Measurements from ENCODE around the gene LPAR3.

LPAR3 gene

DNA sequence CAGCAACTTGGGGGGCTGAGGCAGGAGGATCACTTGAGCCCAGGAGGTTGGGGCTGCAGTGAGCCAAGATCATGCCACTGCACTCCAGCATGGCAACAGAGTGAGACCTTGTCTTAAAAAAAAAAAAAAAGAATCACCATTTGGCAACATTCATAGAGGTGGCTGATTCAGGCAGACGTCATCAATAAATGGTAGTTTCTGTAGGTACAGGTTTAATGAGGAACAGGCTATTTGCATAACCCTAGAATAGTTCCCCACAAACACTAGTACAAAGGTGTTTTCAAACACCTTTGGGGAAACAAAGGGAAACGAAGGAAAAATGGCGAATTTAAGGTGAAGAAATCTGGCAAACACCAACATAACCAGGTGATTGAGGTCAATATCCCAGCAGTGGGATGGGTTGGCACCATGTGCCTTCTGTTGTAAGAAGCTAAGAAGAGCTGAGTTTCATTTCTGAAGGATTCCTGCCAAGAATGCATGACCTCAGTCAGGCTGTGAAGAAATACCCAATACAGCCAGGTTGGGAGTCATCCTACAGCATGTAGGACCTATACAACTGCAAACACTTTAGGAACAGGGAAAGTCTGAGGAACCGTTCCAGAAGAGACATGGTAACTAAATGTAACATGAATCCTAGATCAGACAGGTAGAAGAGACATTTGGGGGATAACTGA, 5.6 kb downstream of the LPAR3 start:
- Mint-ChIP-seq H3K4me1 (peaks cover 38% of the 10 kb centered on the region), H3K27me3 (peaks cover 15% of the 10 kb centered on the region), H3K9me3 (no peaks in the 10 kb centered on the region), H3K4me3 (no peak overlapping the region), H3K36me3 (peaks cover 1% of the 10 kb centered on the region), H3K27ac (no peak overlapping the region)
- CTCF ChIA-PET = no interaction called here
- DNase-seq = no peak

DNA sequence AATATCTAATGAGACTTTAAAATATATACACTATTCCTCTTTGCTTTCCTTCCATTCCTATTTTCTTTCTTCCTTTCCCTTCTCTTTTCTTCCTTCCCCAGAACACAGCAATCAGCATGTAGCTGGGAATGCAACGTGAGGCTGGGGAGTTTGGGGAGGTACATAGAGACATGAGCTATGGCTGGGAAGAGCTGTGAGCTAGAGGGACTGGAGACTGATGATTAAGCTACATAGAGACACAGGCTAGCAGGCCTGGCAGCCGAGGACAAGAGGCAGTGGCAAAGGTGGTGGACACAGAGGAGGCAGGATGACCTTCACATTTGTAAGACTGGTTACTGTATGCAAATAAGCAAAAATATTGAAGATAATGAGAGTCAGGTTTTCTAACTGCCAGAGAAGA, 7.5 kb downstream of the LPAR3 start:
- Mint-ChIP-seq H3K27ac (no peak overlapping the region), H3K27me3 (peaks cover 12% of the 10 kb centered on the region), H3K9me3 (peaks cover 2% of the 10 kb centered on the region), H3K36me3 (no peaks in the 10 kb centered on the region), H3K4me1 (peaks cover 29% of the 10 kb centered on the region), H3K4me3 (no peak overlapping the region)
- no peak for DNase-seq
- CTCF ChIA-PET = no interaction called here

GRCh38 chr1:84884671-84885389, 8.2 kb downstream of the LPAR3 start:
- Mint-ChIP-seq H3K36me3 (no peaks in the 10 kb centered on the region), H3K4me1 (peaks cover 23% of the 10 kb centered on the region), H3K9me3 (peaks cover 2% of the 10 kb centered on the region), H3K27ac (no peak overlapping the region), H3K4me3 (no peak overlapping the region), H3K27me3 (peaks cover 13% of the 10 kb centered on the region)
- no peak for DNase-seq
- CTCF ChIA-PET = no interaction called here

DNA sequence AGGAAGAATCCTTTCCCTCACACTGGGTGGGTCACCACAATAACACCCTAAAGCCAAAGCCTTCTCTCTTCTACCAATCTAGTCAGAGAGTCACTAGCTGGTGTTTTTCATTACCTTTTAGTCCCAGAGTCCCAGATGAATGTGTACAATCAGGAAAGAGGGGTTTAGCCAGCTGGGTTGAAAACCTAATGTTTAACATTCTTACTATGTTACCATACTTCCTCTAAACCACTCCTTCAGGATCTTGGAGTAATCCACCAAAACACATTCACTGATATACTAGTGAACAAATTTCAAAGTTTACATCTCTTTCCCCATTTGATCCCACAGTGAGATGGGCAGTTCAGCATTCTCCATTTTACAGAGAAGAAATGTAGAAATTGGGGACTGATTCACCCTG, 9.7 kb downstream of the LPAR3 start:
- Mint-ChIP-seq H3K27ac (no peak overlapping the region), H3K9me3 (peaks cover 2% of the 10 kb centered on the region), H3K4me1 (peaks cover 7% of the 10 kb centered on the region), H3K4me3 (no peak overlapping the region), H3K27me3 (peaks cover 13% of the 10 kb centered on the region), H3K36me3 (no peaks in the 10 kb centered on the region)
- CTCF ChIA-PET = no interaction called here
- DNase-seq = no peak

- Mint-ChIP-seq H3K36me3 (no peaks in the 10 kb centered on the region), H3K4me3 (no peak overlapping the region), H3K27me3 (peaks cover 25% of the 10 kb centered on the region), H3K27ac (no peak overlapping the region), H3K4me1 (no peaks in the 10 kb centered on the region), H3K9me3 (peaks cover 2% of the 10 kb centered on the region)
- no peak for DNase-seq
- CTCF ChIA-PET = no interaction called here
Observed at GRCh38 chr1:84877592-84877991, 15.4 kb downstream of the LPAR3 start.

DNA sequence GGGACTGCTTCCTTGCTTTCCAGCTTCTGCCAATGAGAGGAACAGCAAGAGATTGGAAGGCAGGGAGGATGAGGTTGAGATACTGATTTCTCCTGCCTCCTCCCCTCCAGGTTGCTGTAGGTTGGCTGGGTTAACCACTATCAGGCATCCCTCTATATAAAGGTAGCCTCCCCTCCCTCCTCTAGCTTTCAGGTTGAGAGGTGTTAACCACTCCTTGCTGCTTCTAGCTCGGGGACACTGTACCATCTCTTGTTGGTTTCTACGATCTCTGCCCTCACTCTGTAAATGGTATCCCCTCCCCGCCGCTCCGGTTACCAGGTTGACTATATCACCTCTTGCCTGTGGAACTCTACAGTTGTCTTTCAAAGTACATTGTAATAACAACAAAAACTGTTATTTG, 16.7 kb downstream of the LPAR3 start:
- CTCF ChIA-PET = no interaction called here
- H3K27me3 Mint-ChIP-seq = peaks cover 31% of the 10 kb centered on the region
- H3K9me3 Mint-ChIP-seq = no peaks in the 10 kb centered on the region
- no peak overlapping the region for H3K27ac Mint-ChIP-seq
- H3K4me1 Mint-ChIP-seq = no peaks in the 10 kb centered on the region
- no peak overlapping the region for H3K4me3 Mint-ChIP-seq
- no peak for DNase-seq
- no peaks in the 10 kb centered on the region for H3K36me3 Mint-ChIP-seq

GRCh38 chr1:84873366-84873765, 19.6 kb downstream of the LPAR3 start:
- CTCF ChIA-PET = interaction anchor here (1.3 kb wide), 1 partner anchor 91 kb away, joined by 3 read pairs; no protein-coding TSS in a partner anchor
- no peak overlapping the region for H3K27ac Mint-ChIP-seq
- no peak overlapping the region for H3K4me3 Mint-ChIP-seq
- no peaks in the 10 kb centered on the region for H3K36me3 Mint-ChIP-seq
- no peak for DNase-seq
- H3K27me3 Mint-ChIP-seq = peaks cover 28% of the 10 kb centered on the region
- no peaks in the 10 kb centered on the region for H3K9me3 Mint-ChIP-seq
- no peaks in the 10 kb centered on the region for H3K4me1 Mint-ChIP-seq

DNA sequence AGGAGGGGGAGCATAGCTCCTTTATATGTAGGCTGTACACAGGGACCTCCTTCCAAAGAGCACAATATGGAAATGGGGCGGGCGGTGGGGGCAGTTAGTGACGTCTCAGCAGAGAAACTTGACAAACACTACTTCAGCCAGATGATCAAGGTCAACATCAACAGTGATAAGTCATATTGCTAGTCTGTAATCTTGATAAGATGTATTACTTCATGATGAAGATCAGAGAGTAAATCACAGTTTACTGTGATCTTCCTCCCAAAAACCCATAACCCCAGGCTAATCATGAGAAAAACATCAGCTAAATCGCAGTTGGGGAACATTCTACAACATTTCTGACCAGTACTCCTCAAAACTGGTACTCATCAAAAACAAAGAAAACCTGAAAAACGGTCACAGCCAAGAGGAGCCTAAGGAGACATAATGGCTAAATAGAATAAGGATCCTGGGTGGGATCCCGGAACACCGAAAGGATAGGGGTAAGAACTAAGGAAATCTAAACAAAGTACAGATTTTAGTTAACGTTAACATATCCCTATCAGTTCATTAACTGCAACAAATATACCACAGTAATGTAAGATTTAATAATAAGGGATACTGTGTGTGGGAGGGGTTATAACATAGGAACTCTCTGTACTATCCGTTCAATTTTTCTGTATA, 20.2 kb downstream of the LPAR3 start:
- Mint-ChIP-seq H3K27ac (no peak overlapping the region), H3K4me1 (no peaks in the 10 kb centered on the region), H3K9me3 (no peaks in the 10 kb centered on the region), H3K4me3 (no peak overlapping the region), H3K36me3 (no peaks in the 10 kb centered on the region), H3K27me3 (peaks cover 28% of the 10 kb centered on the region)
- no peak for DNase-seq
- CTCF ChIA-PET = interaction anchor here (1.3 kb wide), 1 partner anchor 91 kb away, joined by 3 read pairs; no protein-coding TSS in a partner anchor

GRCh38 chr1:84871181-84871580, 21.8 kb downstream of the LPAR3 start:
- DNase-seq = no peak
- Mint-ChIP-seq H3K36me3 (peaks cover 4% of the 10 kb centered on the region), H3K4me1 (peaks cover 3% of the 10 kb centered on the region), H3K27ac (no peak overlapping the region), H3K27me3 (peaks cover 27% of the 10 kb centered on the region), H3K9me3 (no peaks in the 10 kb centered on the region), H3K4me3 (no peak overlapping the region)
- CTCF ChIA-PET = interaction anchor here (1.1 to 1.4 kb wide), 2 partner anchors 37 to 429 kb away, joined by 3 to 4 read pairs; no protein-coding TSS in a partner anchor

DNA sequence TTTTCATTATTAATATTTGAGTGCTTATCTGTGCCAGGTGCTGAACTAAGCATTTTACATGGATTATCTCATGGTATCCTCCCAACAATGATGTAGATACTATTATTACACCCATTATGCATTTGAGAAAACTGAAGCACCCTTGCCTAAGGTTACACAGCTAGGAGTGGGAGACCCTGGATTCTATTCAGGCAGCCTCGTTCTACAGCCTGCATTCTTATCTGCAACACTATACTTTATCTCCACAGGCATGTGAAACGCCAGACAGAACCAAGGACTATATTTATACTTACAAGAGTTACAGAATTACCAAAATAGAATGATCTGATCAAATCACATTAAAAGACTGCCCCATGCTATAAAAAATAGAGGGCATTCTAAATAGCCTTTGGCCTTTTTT, 22.4 kb downstream of the LPAR3 start:
- Mint-ChIP-seq H3K36me3 (peaks cover 4% of the 10 kb centered on the region), H3K4me3 (no peak overlapping the region), H3K27me3 (peaks cover 22% of the 10 kb centered on the region), H3K9me3 (no peaks in the 10 kb centered on the region), H3K4me1 (peaks cover 3% of the 10 kb centered on the region), H3K27ac (no peak overlapping the region)
- CTCF ChIA-PET = interaction anchor here (1.1 to 1.4 kb wide), 2 partner anchors 37 to 428 kb away, joined by 3 to 4 read pairs; no protein-coding TSS in a partner anchor
- no peak for DNase-seq

- H3K27ac Mint-ChIP-seq = no peak overlapping the region
- H3K36me3 Mint-ChIP-seq = peaks cover 10% of the 10 kb centered on the region
- no peak for DNase-seq
- no peak overlapping the region for H3K4me3 Mint-ChIP-seq
- no peaks in the 10 kb centered on the region for H3K9me3 Mint-ChIP-seq
- H3K4me1 Mint-ChIP-seq = peaks cover 7% of the 10 kb centered on the region
- CTCF ChIA-PET = no interaction called here
- H3K27me3 Mint-ChIP-seq = peaks cover 18% of the 10 kb centered on the region
Observed at GRCh38 chr1:84869720-84870119, 23.3 kb downstream of the LPAR3 start.

GRCh38 chr1:84862810-84863251, 30.2 kb downstream of the LPAR3 start:
- H3K27ac Mint-ChIP-seq = peak overlapping the region; percentile 96

GRCh38 chr1:84861988-84862644, 30.9 kb downstream of the LPAR3 start:
- CTCF ChIA-PET = interaction anchor here (0.9 kb wide), 1 partner anchor 80 kb away, joined by 3 read pairs; no protein-coding TSS in a partner anchor
- Mint-ChIP-seq H3K4me3 (peak overlapping the region; percentile 40), H3K36me3 (peaks cover 26% of the 10 kb centered on the region), H3K9me3 (peaks cover 2% of the 10 kb centered on the region), H3K27me3 (peaks cover 4% of the 10 kb centered on the region), H3K27ac (peak overlapping the region; percentile 96), H3K4me1 (peaks cover 67% of the 10 kb centered on the region)
- DNase-seq = no peak

More at GRCh38 chr1:84862810-84863251, 30.2 kb downstream of the LPAR3 start:
- H3K4me1 Mint-ChIP-seq = peaks cover 67% of the 10 kb centered on the region
- H3K27me3 Mint-ChIP-seq = peaks cover 5% of the 10 kb centered on the region
- peak; percentile 77 for DNase-seq
- CTCF ChIA-PET = no interaction called here
- peaks cover 2% of the 10 kb centered on the region for H3K9me3 Mint-ChIP-seq
- peak overlapping the region; percentile 75 for H3K4me3 Mint-ChIP-seq
- H3K36me3 Mint-ChIP-seq = peaks cover 26% of the 10 kb centered on the region

- peak overlapping the region; percentile 96 for H3K27ac Mint-ChIP-seq
- H3K4me3 Mint-ChIP-seq = peak overlapping the region; percentile 33
- H3K4me1 Mint-ChIP-seq = peaks cover 67% of the 10 kb centered on the region
- CTCF ChIA-PET = interaction anchor here (0.9 kb wide), 1 partner anchor 79 kb away, joined by 3 read pairs; no protein-coding TSS in a partner anchor
- H3K9me3 Mint-ChIP-seq = peaks cover 2% of the 10 kb centered on the region
- no peaks in the 10 kb centered on the region for H3K27me3 Mint-ChIP-seq
- DNase-seq = no peak
- H3K36me3 Mint-ChIP-seq = peaks cover 24% of the 10 kb centered on the region
Observed at GRCh38 chr1:84861516-84861915, 31.5 kb downstream of the LPAR3 start.
